Transverse colon (tissue), 4 donors: ENCODE results near the gene CD101. TPM values are rescaled to one million over a fixed set of nuclear protein-coding genes. Genes with fewer than 3 reads are reported as not detected.

ENCODE experiments used
- DNase-seq: peaks from one replicate; pipeline ENCODE4 v3.0.0-alpha.2; 2019
- H3K27ac ChIP-seq, 4 donors: fragments of 200-600 bp; sonication (generic); 2 replicates each; pipeline ENCODE4 v1.5.1; 2016 to 2018; ENCODE audit warnings: inconsistent platforms in 4 of 4
- H3K27me3 ChIP-seq: fragments of 200-600 bp; sonication (generic); 2 replicates; pipeline ENCODE4 v1.5.1; 2017; ENCODE audit warnings: inconsistent platforms
- H3K36me3 ChIP-seq, 4 donors: fragments of 200-600 bp; sonication (generic); 2 replicates each; pipeline ENCODE4 v1.5.1; 2017 to 2019; ENCODE audit warnings: inconsistent platforms in 4 of 4
- H3K4me1 ChIP-seq, 4 donors: fragments of 200-600 bp; sonication (generic); 2 replicates each; pipeline ENCODE4 v1.5.1; 2017 to 2020; ENCODE audit warnings: inconsistent platforms in 4 of 4
- H3K4me3 ChIP-seq, 4 donors: fragments of 200-600 bp; sonication (generic); 1 replicate in 1 of 4; 2 replicates in 3 of 4; pipeline versions ENCODE4 v1.5.1 to v1.6.1; 2017 to 2019; ENCODE audit warnings: inconsistent platforms in 4 of 4
- H3K9me3 ChIP-seq, 2 donors: fragments of 200-600 bp; sonication (generic); 2 replicates each; pipeline ENCODE4 v1.5.1; 2017 to 2019; ENCODE audit warnings: inconsistent platforms in 2 of 2
- EP300 ChIP-seq: sonication (generic); formaldehyde crosslinking; IDR thresholded peaks from one replicate; pipeline ENCODE4 v1.6.1; 2017; ENCODE audit warnings: antibody characterized with exemption, low read depth
- POLR2A ChIP-seq: fragments of 450-650 bp; IDR thresholded peaks from one replicate; pipeline ENCODE4 v1.6.1; 2016; ENCODE audit warnings: antibody characterized with exemption, mild to moderate bottlenecking, moderate library complexity
- POLR2AphosphoS5 ChIP-seq, 3 donors: sonication (generic); formaldehyde crosslinking; IDR thresholded peaks; one replicate each; pipeline ENCODE4 v1.6.1; 2016; ENCODE audit warnings: antibody characterized with exemption in 3 of 3
- WGBS, 2 donors: methylation state at CpG; one replicate each; pipeline ENCODE4 v1.1.5; 2018; ENCODE audit warnings: low coverage in 1 of 2; 5-methylcytosine and 5-hydroxymethylcytosine counted together
- in situ Hi-C, 4 donors: fragments of 200-750 bp; cut with MboI; loops; one replicate each; pipeline versions ENCODE4 v1.15.0 to v1.15.1; 2017; ENCODE audit warnings: low sequenced_read_pairs in 3 of 4, low pct_ligation_motif_present in 1 of 4, low pct_unique_long_range_greater_than_20kb in 1 of 4
- intact Hi-C: fragments of 100-400 bp; cut with DNase I; formaldehyde crosslinking; loops from one replicate; pipeline ENCODE4 v1.15.1; 2023; ENCODE audit warnings: low total_unique reads
- total RNA-seq, 4 donors: library from RNA; depleted of rRNA; stranded (reverse); fragments of >200 nt; gene quantifications; one replicate each; pipeline ENCODE4 v1.1.0, GENCODE V29; 2016
- TF ChIP-seq, protein P1 (sequence below), 5 experiments: fragments of 200-600 bp in 3 of 5; fragments of 450-650 bp in 2 of 5; sonication (generic) in 3 of 5; IDR thresholded peaks; 1 replicate in 2 of 5; 2 replicates in 3 of 5; pipeline ENCODE4 v1.5.1; 2016 to 2017; ENCODE audit warnings: antibody characterized with exemption in 5 of 5, inconsistent platforms in 3 of 5, mild to moderate bottlenecking in 2 of 5, moderate library complexity in 1 of 5

The CD101 gene
- total RNA-seq, 4 donors from 2014 or later = 0.40 to 24.3 (median 4.0) TPM

DNA sequence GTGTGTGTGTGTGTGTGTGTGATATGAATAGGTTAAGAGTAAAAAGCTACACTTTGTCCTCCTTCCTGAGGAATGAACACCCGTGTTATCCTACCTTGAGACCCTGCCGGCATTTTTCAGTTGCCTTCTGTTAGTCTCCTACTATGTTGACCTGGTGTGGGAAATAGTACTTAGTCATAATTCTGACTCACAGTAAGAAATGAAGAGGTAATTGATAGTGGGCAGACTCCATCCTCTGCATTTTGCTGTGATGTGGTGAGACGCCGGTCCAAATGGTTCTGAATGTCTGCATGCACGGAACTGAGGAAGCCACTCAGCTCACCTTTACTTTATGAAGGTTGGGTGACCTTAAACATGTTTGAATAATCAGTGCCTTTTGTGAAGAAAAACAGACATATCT, 12.6 kb downstream of the CD101 start:
- in situ Hi-C loops = no loop called here
- no peaks in the 10 kb centered on the region for H3K4me1 ChIP-seq
- no peak overlapping the region for H3K27ac ChIP-seq
- no peak overlapping the region for H3K4me3 ChIP-seq
- no peak for DNase-seq
- no peaks in the 10 kb centered on the region for H3K36me3 ChIP-seq
- intact Hi-C loops = no loop called here
- no peaks in the 10 kb centered on the region for H3K27me3 ChIP-seq
- no peak for TF ChIP-seq POLR2A
- TF ChIP-seq, protein P1, sequence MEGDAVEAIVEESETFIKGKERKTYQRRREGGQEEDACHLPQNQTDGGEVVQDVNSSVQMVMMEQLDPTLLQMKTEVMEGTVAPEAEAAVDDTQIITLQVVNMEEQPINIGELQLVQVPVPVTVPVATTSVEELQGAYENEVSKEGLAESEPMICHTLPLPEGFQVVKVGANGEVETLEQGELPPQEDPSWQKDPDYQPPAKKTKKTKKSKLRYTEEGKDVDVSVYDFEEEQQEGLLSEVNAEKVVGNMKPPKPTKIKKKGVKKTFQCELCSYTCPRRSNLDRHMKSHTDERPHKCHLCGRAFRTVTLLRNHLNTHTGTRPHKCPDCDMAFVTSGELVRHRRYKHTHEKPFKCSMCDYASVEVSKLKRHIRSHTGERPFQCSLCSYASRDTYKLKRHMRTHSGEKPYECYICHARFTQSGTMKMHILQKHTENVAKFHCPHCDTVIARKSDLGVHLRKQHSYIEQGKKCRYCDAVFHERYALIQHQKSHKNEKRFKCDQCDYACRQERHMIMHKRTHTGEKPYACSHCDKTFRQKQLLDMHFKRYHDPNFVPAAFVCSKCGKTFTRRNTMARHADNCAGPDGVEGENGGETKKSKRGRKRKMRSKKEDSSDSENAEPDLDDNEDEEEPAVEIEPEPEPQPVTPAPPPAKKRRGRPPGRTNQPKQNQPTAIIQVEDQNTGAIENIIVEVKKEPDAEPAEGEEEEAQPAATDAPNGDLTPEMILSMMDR (IDR thresholded peaks at IDR 0.05) = no peak
- TF ChIP-seq POLR2AphosphoS5 (IDR thresholded peaks at IDR 0.05) = no peak
- TF ChIP-seq EP300 = no peak
- H3K9me3 ChIP-seq = no peaks in the 10 kb centered on the region
- 83% methylated on average over 5 of the region's 5 CpGs; no CpG with 5 or more reads in 1 of the 2 donors for WGBS, 2 donors

- in situ Hi-C loops (no loop called here), intact Hi-C loops (no loop called here)
- no peak for DNase-seq
- no peak overlapping the region for H3K4me3 ChIP-seq
- TF ChIP-seq POLR2A (no peak), POLR2AphosphoS5 (IDR thresholded peaks at IDR 0.05) (no peak), EP300 (no peak)
- TF ChIP-seq, protein P1 (IDR thresholded peaks at IDR 0.05) = no peak
- 80 to 89% methylated on average over 3 of the region's 3 CpGs for WGBS, 2 donors
- H3K9me3 ChIP-seq = no peaks in the 10 kb centered on the region
- no peaks in the 10 kb centered on the region for H3K4me1 ChIP-seq
- no peaks in the 10 kb centered on the region for H3K36me3 ChIP-seq
- no peaks in the 10 kb centered on the region for H3K27me3 ChIP-seq
- no peak overlapping the region for H3K27ac ChIP-seq
These were observed 14.2 kb downstream of the CD101 start for GRCh38 chr1:117015724-117016123.

- H3K27me3 ChIP-seq = no peaks in the 10 kb centered on the region
- WGBS, 2 donors = 77 to 82% methylated on average over 3 to 4 of the region's 4 CpGs
These were observed 15.5 kb downstream of the CD101 start for GRCh38 chr1:117017062-117017461.

DNA sequence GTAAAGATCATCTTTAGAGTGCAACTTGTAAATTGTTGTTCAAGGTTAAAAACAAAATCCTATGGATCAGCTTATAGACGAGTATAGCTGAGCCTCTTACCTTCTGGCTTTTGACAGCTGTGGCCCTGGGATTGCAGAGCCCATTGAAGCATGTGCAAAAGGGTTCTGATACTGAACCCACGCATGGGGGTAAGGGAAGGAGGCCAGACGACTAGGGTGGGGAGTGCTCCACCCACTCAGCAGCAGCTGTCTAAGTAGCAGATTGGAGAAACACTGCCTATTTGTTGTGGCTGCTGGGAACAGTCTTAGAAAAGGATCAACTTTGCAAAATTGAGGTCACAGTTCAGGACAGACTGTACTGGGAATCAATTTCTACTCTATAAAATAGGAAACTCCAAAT, 16.1 kb downstream of the CD101 start:
- intact Hi-C loops = no loop called here
- Histone ChIP-seq H3K27ac (no peak overlapping the region), H3K27me3 (no peaks in the 10 kb centered on the region), H3K36me3 (no peaks in the 10 kb centered on the region), H3K9me3 (no peaks in the 10 kb centered on the region), H3K4me1 (no peaks in the 10 kb centered on the region), H3K4me3 (no peak overlapping the region)
- DNase-seq = no peak
- in situ Hi-C loops = no loop called here
- no peak for TF ChIP-seq EP300
- TF ChIP-seq POLR2A = no peak
- TF ChIP-seq POLR2AphosphoS5 (IDR thresholded peaks at IDR 0.05) = no peak
- TF ChIP-seq, protein P1 (IDR thresholded peaks at IDR 0.05) = no peak
- WGBS, 2 donors = 29% methylated on average over 3 of the region's 3 CpGs; no CpG with 5 or more reads in 1 of the 2 donors

More at GRCh38 chr1:117017062-117017461, 15.5 kb downstream of the CD101 start:
- DNase-seq = no peak
- intact Hi-C loops = no loop called here
- no peak overlapping the region for H3K27ac ChIP-seq
- no peaks in the 10 kb centered on the region for H3K36me3 ChIP-seq
- in situ Hi-C loops = no loop called here
- no peak for TF ChIP-seq POLR2AphosphoS5 (IDR thresholded peaks at IDR 0.05)
- TF ChIP-seq EP300 = no peak
- no peak for TF ChIP-seq POLR2A
- TF ChIP-seq, protein P1 (IDR thresholded peaks at IDR 0.05) = no peak
- no peaks in the 10 kb centered on the region for H3K9me3 ChIP-seq
- H3K4me1 ChIP-seq = no peaks in the 10 kb centered on the region
- H3K4me3 ChIP-seq = no peak overlapping the region
